Thyroid gland (tissue), 4 donors: ENCODE measurements around the gene ME3. TPM values are rescaled to one million over a fixed set of nuclear protein-coding genes. Genes with fewer than 3 reads are reported as not detected.

Experiments
- DNase-seq, 2 donors: peaks; one replicate each; pipeline ENCODE4 v3.0.0-alpha.2; 2019
- H3K27ac ChIP-seq, 3 donors: fragments of 200-600 bp; sonication (generic); 1 replicate in 2 of 3; 2 replicates in 1 of 3; pipeline ENCODE4 v1.5.1; 2016 to 2019; ENCODE audit warnings: mild to moderate bottlenecking in 1 of 3, moderate library complexity in 1 of 3
- H3K27me3 ChIP-seq: fragments of 200-600 bp; sonication (generic); one replicate; pipeline ENCODE4 v1.5.1; 2019
- H3K36me3 ChIP-seq, 2 donors: fragments of 200-600 bp; sonication (generic); one replicate each; pipeline ENCODE4 v1.5.1; 2016 to 2019
- H3K4me1 ChIP-seq, 2 donors: fragments of 200-600 bp; sonication (generic); one replicate each; pipeline ENCODE4 v1.5.1; 2017 to 2019
- H3K4me3 ChIP-seq, 3 donors: fragments of 200-600 bp; sonication (generic); replicated peaks in 1 of 3; 1 replicate in 2 of 3; 2 replicates in 1 of 3; pipeline ENCODE4 v1.5.1; 2016; ENCODE audit warnings: mild to moderate bottlenecking in 1 of 3
- H3K9me3 ChIP-seq: fragments of 200-600 bp; sonication (generic); one replicate; pipeline ENCODE4 v1.5.1; 2017
- CTCF ChIP-seq, 6 experiments: fragments of 200-600 bp in 3 of 6; fragments of 450-650 bp in 3 of 6; sonication (generic) in 3 of 6; IDR thresholded peaks; one replicate each; pipeline ENCODE4 v1.5.1; 2016 to 2019; ENCODE audit warnings: antibody characterized with exemption in 6 of 6, mild to moderate bottlenecking in 2 of 6, inconsistent platforms in 1 of 6, moderate library complexity in 1 of 6
- POLR2A ChIP-seq, 2 donors: fragments of 450-650 bp; IDR thresholded peaks; one replicate each; pipeline ENCODE4 v1.6.1; 2017; ENCODE audit warnings: antibody characterized with exemption in 2 of 2, mild to moderate bottlenecking in 2 of 2, moderate library complexity in 1 of 2
- WGBS, 2 donors: methylation state at CpG; one replicate each; pipeline ENCODE4 v1.1.5; 2017; 5-methylcytosine and 5-hydroxymethylcytosine counted together
- intact Hi-C: fragments of 100-400 bp; cut with DNase I; formaldehyde crosslinking; loops from one replicate; pipeline ENCODE4 v1.15.1; 2023
- total RNA-seq, 4 donors: library from RNA; depleted of rRNA; stranded (reverse); fragments of >200 nt; gene quantifications; one replicate each; pipeline ENCODE4 v1.2.3, GENCODE V29; 2016

The ME3 gene
- total RNA-seq, 4 donors from 2014 or later = 29.1 to 53.5 (median 37.1) TPM

GRCh38 chr11:86678296-86678695 lies 5.9 kb upstream of the ME3 start:
- H3K9me3 ChIP-seq = no peaks in the 10 kb centered on the region
- DNase-seq = no peak
- H3K27ac ChIP-seq = no peak overlapping the region
- intact Hi-C loops = no loop called here
- no peak overlapping the region for H3K4me3 ChIP-seq
- no peaks in the 10 kb centered on the region for H3K27me3 ChIP-seq
- TF ChIP-seq POLR2A (IDR thresholded peaks at IDR 0.05) = no peak
- no peak for TF ChIP-seq CTCF (IDR thresholded peaks at IDR 0.05)
- H3K4me1 ChIP-seq = peaks cover 0 to 12% of the 10 kb centered on the region in 2 donors
- WGBS, 2 donors = 80 to 83% methylated on average over 3 of the region's 3 CpGs
- H3K36me3 ChIP-seq = no peaks in the 10 kb centered on the region

GRCh38 chr11:86676533-86677154 lies 4.2 kb upstream of the ME3 start:
- peaks cover 0 to 19% of the 10 kb centered on the region in 2 donors for H3K4me1 ChIP-seq
- no peak overlapping the region for H3K27ac ChIP-seq
- H3K36me3 ChIP-seq = no peaks in the 10 kb centered on the region
- H3K27me3 ChIP-seq = no peaks in the 10 kb centered on the region
- H3K9me3 ChIP-seq = no peaks in the 10 kb centered on the region
- TF ChIP-seq CTCF (IDR thresholded peaks at IDR 0.05) (peak in 1 of 6 experiments; percentile 13), POLR2A (IDR thresholded peaks at IDR 0.05) (no peak)
- H3K4me3 ChIP-seq = no peak overlapping the region
- no peak for DNase-seq
- intact Hi-C loops = no loop called here
- WGBS, 2 donors = 95 to 97% methylated on average over 6 of the region's 6 CpGs

GRCh38 chr11:86676010-86676409 lies 3.6 kb upstream of the ME3 start:
- intact Hi-C loops = no loop called here
- H3K36me3 ChIP-seq = no peaks in the 10 kb centered on the region
- TF ChIP-seq POLR2A (IDR thresholded peaks at IDR 0.05) (no peak), CTCF (IDR thresholded peaks at IDR 0.05) (no peak)
- no peak overlapping the region for H3K27ac ChIP-seq
- no peak overlapping the region for H3K4me3 ChIP-seq
- H3K4me1 ChIP-seq = peaks cover 0 to 22% of the 10 kb centered on the region in 2 donors
- 91% methylated on average over 1 of the region's 1 CpG for WGBS, 2 donors
- DNase-seq = no peak
- H3K27me3 ChIP-seq = no peaks in the 10 kb centered on the region
- H3K9me3 ChIP-seq = no peaks in the 10 kb centered on the region

- no peak overlapping the region for H3K27ac ChIP-seq
- intact Hi-C loops = no loop called here
- H3K4me3 ChIP-seq = no peak overlapping the region
- no peaks in the 10 kb centered on the region for H3K27me3 ChIP-seq
- no peak for DNase-seq
- peaks cover 0 to 27% of the 10 kb centered on the region in 2 donors for H3K4me1 ChIP-seq
- H3K36me3 ChIP-seq = no peaks in the 10 kb centered on the region
- WGBS, 2 donors = 71 to 73% methylated on average over 2 of the region's 2 CpGs
- TF ChIP-seq CTCF (IDR thresholded peaks at IDR 0.05) (no peak), POLR2A (IDR thresholded peaks at IDR 0.05) (no peak)
- H3K9me3 ChIP-seq = no peaks in the 10 kb centered on the region
Measured at GRCh38 chr11:86675017-86675416, 2.6 kb upstream of the ME3 start.

GRCh38 chr11:86673872-86674750 lies 1.7 kb upstream of the ME3 start:
- intact Hi-C loops = no loop called here

More at GRCh38 chr11:86673872-86674750, 1.7 kb upstream of the ME3 start:
- peaks cover 3 to 27% of the 10 kb centered on the region in 2 donors for H3K4me1 ChIP-seq
- H3K9me3 ChIP-seq = no peaks in the 10 kb centered on the region
- no peak overlapping the region for H3K27ac ChIP-seq
- TF ChIP-seq CTCF (IDR thresholded peaks at IDR 0.05) (no peak), POLR2A (IDR thresholded peaks at IDR 0.05) (no peak)
- no peaks in the 10 kb centered on the region for H3K36me3 ChIP-seq
- H3K4me3 ChIP-seq = no peak overlapping the region
- 89 to 94% methylated on average over 6 of the region's 6 CpGs for WGBS, 2 donors
- H3K27me3 ChIP-seq = no peaks in the 10 kb centered on the region
- DNase-seq = no peak
